Measurements from ENCODE around the gene GIPC1.

- TF ChIP-seq, protein P1, sequence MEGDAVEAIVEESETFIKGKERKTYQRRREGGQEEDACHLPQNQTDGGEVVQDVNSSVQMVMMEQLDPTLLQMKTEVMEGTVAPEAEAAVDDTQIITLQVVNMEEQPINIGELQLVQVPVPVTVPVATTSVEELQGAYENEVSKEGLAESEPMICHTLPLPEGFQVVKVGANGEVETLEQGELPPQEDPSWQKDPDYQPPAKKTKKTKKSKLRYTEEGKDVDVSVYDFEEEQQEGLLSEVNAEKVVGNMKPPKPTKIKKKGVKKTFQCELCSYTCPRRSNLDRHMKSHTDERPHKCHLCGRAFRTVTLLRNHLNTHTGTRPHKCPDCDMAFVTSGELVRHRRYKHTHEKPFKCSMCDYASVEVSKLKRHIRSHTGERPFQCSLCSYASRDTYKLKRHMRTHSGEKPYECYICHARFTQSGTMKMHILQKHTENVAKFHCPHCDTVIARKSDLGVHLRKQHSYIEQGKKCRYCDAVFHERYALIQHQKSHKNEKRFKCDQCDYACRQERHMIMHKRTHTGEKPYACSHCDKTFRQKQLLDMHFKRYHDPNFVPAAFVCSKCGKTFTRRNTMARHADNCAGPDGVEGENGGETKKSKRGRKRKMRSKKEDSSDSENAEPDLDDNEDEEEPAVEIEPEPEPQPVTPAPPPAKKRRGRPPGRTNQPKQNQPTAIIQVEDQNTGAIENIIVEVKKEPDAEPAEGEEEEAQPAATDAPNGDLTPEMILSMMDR (IDR thresholded peaks at IDR 0.05 in 2 of 3, conservative IDR thresholded peaks at IDR 0.05 in 1 of 3; ENCODE audit: borderline replicate concordance in 1 of 3, insufficient read depth in 1 of 3, low read depth in 2 of 3, low read length in 2 of 3) = no peak
- TF ChIP-seq SP1 (IDR thresholded peaks at IDR 0.05; ENCODE audit: low read depth) (no peak), POLR2A (IDR thresholded peaks at IDR 0.05; ENCODE audit: borderline replicate concordance, extremely low read depth, insufficient read depth, insufficient read length) (no peak), RAD21 (IDR thresholded peaks at IDR 0.05; ENCODE audit: low read depth) (no peak), POLR2AphosphoS5 (IDR thresholded peaks at IDR 0.05; ENCODE audit: low read depth, low read length) (no peak), FOSL1 (IDR thresholded peaks at IDR 0.05; ENCODE audit: low read depth) (no peak), MAX (IDR thresholded peaks at IDR 0.05) (no peak), EZH2phosphoT487 (IDR thresholded peaks at IDR 0.05; ENCODE audit: borderline replicate concordance) (no peak)
- TF ChIP-seq, protein P2, sequence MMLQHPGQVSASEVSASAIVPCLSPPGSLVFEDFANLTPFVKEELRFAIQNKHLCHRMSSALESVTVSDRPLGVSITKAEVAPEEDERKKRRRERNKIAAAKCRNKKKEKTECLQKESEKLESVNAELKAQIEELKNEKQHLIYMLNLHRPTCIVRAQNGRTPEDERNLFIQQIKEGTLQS (IDR thresholded peaks at IDR 0.05) = no peak
Observed at GRCh38 chr19:14474827-14475226, 21.1 kb downstream of the GIPC1 start.

Measured in HCT116 (cell line).